Fibroblast of lung (primary cell): ENCODE data around the gene FSTL1.

ENCODE experiments used
- CTCF ChIP-seq, 2 donors: IDR thresholded peaks in 1 of 2; conservative IDR thresholded peaks in 1 of 2; 1 replicate in 1 of 2; 2 replicates in 1 of 2; pipeline ENCODE4 v1.5.1; 2011 to 2012; ENCODE audit warnings: low read length in 2 of 2, control low read depth in 1 of 2, inconsistent platforms in 1 of 2, low read depth in 1 of 2, mild to moderate bottlenecking in 1 of 2
- EZH2 ChIP-seq: IDR thresholded peaks from 2 replicates; pipeline ENCODE4 v1.5.1; 2012; ENCODE audit warnings: low read length, control low read depth, mild to moderate bottlenecking; ENCODE audit errors: missing control alignments

DNA sequence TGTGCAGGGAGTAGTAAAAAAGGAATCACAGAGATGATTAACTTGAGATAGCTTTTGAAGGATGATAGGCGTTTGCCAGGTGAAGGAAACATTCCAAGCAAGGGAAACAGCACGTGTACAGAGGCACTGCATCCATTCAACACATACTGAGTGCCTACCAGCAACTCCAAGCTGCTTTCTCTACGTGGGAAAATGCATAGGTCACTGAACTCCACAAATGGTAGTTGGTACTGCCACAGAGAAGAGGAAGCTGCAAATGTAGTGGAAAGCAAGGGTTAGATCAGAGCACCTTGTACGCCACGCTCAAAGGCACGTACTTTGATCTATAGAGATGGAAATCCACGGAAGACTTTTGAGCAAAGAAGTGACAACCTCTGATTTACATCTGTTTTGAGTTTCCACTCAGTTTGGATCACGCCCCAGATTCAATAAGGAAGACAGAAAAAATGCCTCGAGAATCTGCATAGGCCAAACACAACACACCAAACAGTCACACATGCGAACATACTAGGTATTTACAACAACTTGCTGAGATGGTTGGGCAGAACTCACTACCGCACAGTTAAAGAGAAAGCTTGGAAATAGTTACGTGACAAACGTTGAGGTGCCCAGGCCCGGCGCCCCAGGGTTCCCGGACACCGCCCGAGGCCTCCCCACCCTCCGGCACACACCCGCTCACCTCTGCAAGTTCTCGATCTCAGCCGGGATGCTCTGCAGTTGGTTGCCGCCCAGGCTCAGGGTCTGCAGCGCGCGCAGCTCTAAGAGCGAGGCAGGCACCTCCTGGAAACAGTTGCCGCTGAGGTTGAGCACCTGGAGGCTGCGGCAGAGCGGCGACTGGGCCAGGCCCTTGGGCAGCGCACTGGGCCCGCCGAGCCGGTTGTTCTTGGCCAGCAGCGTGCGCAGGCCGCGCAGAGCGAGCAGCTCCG, 102.5 kb downstream of the FSTL1 start:
- no peak for TF ChIP-seq CTCF (conservative IDR thresholded peaks at IDR 0.05 in 1 of 2, IDR thresholded peaks at IDR 0.05 in 1 of 2; ENCODE audit: low read depth in 1 of 2, low read length in 2 of 2)
- no peak for TF ChIP-seq EZH2
